Measurements from ENCODE around the gene ABCD3.
"Not testable (repeated sequence)": the region's sequence is repeated elsewhere in the genome, so short reads cannot be mapped to it uniquely, and the experiment has no call there.

- not testable (repeated sequence) for TF ChIP-seq RAD21 (conservative IDR thresholded peaks at IDR 0.05); CTCF (IDR thresholded peaks at IDR 0.05; ENCODE audit: poor library complexity, severe bottlenecking); EZH2 (IDR thresholded peaks at IDR 0.05; ENCODE audit: borderline replicate concordance, insufficient read depth, low read length, poor library complexity, severe bottlenecking); TAF1 (IDR thresholded peaks at IDR 0.05; ENCODE audit: low read depth); SMC3 (conservative IDR thresholded peaks at IDR 0.05; ENCODE audit: poor library complexity); POLR2AphosphoS5 (IDR thresholded peaks at IDR 0.05); EP300 (conservative IDR thresholded peaks at IDR 0.05; ENCODE audit: poor library complexity, severe bottlenecking)
These were observed 8.3 kb downstream of the ABCD3 start for GRCh38 chr1:94426485-94426870.
